HG03135 (cell line): ENCODE measurements around the gene LRRC4C.
A peak's percentile ranks its signal among the peaks of the same experiment; 100 is the strongest.

Experiments
- ATAC-seq: cut with Tn5 transposase; IDR thresholded peaks from one replicate; pipeline ENCODE4 v1.9.1; 2021; ENCODE audit warnings: mild to moderate bottlenecking, moderate library complexity; ENCODE audit not compliant: unreplicated experiment

Gene LRRC4C

GRCh38 chr11:40302669-40303068, 1156.8 kb downstream of the LRRC4C start:
- ATAC-seq: no peak

DNA sequence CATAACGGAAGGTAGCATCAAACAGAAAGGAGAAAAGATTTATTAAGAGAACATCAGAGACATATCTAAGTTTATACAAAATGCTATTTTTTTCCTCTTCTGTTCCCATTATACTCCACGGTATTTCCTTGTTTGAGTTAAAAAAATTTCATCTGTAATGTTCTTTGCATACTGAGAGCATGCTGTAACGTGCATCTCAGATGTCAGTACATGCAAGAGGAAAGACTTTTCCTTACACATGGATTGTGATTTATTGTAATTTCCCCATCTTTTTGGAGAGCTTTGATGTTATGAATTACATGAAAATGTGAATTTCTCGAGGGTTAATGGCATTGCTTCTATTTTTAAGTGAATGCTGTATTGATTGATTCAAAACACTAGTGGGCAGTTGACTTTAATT, 1164.0 kb downstream of the LRRC4C start:
- ATAC-seq: no peak

DNA sequence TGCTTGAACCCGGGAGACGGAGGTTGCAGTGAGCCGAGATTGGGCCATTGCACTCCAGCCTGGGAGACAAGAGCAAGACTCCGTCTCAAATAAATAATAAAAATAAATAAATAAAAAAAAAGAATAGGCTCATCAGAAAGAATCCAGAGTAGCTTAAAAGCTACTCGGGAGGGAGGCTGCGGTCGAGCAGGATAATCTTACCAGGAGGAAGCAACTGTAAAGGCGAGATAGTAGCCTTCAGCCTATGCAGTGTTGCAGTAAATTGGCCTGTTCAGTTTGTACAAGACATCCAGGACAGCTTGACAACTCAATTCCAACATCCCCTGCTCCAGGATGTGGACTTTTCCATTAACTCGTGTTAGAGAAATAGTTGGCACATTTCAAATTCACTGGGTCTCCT, 1164.7 kb downstream of the LRRC4C start:
- ATAC-seq: no peak

DNA sequence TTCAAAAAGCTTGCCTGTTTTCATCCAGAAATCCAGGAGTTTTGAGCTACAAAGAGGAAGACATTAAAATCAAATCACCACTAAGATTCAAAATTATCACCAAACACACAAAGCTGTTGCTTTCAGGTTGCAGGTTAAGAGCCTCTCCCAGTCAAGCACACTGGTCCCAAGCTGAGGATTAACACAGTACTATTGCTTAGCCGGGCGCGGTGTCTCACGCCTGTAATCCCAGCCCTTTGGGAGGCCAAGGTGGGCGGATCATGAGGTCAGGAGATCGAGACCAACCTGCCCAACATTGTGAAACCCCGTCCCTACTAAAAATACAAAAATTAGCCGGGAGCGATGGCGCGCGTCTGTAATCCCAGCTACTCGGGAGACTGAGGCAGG, 1165.1 kb downstream of the LRRC4C start:
- peak; percentile 10 for ATAC-seq

GRCh38 chr11:40293655-40294348, 1165.7 kb downstream of the LRRC4C start:
- peak; percentile 96 for ATAC-seq

DNA sequence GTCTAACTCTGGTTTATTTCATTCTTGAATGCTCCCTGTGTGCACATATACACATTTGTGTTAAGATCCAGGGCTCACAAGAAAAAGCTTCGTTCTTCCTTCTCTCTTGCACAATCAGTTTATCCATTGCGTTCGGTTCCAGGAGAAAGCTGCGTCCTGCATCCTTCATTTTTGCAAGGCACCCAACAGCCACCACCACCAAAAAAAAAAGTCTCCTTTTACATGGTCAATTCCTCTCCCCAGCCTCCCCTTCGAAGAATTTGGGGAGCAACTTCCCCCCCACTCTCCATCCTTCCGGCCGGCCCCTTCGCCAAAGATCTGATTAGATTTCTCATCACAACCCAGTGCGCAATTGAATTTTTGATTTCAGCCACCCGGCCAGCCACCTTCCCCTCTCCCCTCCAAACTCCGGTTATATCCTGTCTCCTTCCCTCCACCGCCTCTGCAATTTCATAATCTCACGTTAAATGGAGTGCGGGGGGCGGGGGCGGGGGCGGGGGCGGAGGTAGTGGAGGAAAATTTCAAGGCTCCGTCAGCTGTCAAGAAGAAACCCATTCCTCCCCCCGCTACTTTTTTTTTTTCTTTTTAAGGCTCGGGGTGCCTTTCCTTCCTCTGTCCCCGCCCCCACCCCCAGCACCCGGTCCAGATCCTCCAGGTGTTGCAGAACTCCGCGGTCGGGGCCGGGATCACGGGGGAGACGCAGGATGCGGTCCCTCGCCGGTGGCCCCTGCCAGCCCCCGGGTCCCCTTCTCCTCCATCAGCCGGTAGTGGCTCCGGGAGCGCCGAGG, 1166.5 kb downstream of the LRRC4C start:
- no peak for ATAC-seq

DNA sequence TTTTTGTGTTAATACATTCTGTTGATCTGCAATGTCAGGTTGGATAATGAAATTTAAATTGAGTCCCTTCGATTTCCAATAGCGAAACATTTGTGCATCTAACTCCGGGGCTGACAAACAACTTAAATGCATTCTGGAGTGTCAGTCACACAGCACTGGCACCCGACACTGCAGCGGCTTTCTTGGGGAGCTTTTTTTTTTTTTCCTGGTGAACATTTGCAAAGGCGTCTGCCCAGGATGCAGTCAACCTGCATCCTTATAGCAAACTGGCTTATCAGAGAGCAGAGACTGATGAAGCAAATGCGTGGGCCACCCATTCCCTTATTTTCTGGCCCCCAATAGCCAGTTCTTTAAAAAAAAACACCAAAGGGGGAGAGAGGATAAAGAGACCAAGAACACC, 1167.7 kb downstream of the LRRC4C start:
- ATAC-seq: no peak

DNA sequence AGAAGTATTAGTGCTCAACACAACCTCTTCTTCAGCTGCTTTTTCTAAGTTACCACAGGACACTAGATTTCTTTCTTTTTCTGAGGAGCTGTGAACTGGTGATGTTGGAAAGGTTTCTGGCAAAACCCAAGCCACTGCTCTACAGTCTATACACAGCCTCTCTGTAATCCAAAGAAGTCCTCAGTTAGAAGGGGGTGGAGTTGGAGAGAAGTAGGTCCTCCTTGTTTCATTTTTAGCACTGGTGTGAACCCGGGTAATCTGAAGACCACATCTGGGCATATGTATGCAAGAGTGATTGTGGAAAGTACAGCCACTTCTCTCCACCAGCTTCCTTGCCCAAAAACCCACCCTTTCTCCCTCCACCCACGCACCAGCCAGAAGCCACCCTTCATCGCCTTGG, 1168.1 kb downstream of the LRRC4C start:
- no peak for ATAC-seq

GRCh38 chr11:40290171-40290631, 1169.3 kb downstream of the LRRC4C start:
- no peak for ATAC-seq

DNA sequence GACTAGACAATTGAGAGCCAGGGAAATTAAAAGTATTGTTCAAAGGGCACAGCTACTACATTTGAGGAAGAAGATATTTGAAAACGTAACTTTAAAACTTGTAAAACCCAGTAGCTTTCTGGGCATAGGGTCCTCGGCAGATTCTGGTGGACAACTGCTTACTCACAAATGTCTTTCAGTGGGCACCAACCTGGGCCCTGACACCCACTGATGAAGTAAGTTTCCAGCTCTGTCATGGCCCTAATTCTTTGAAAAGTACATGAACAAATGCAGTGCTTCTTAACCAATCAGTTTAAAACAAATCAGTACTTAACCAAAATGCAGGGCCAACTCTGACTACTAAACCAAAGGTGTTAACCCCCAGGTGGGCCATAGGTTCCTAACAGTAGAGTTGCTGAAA, 1170.1 kb downstream of the LRRC4C start:
- ATAC-seq: no peak

GRCh38 chr11:40287916-40288803, 1171.3 kb downstream of the LRRC4C start:
- no peak for ATAC-seq

DNA sequence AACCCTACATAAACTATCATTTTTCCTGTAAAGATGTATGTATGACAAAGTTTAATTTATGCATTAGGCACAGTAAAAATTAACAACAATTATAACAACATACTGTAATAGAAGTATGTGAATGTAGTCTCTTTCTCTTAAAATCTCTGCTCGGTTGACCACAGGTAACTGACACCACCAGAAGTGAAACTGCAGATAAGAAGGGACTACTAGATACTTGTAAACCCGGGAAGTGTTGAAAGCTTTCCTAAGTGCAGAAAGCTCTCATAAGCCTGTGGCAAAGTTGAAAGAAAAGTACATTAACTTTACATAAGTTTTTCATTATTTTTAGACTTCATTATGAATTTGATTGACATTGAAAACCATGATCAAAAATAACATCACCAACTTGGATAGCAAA, 1173.3 kb downstream of the LRRC4C start:
- no peak for ATAC-seq

GRCh38 chr11:40285558-40285957, 1173.9 kb downstream of the LRRC4C start:
- no peak for ATAC-seq

GRCh38 chr11:40281052-40281580, 1178.3 kb downstream of the LRRC4C start:
- ATAC-seq: no peak

DNA sequence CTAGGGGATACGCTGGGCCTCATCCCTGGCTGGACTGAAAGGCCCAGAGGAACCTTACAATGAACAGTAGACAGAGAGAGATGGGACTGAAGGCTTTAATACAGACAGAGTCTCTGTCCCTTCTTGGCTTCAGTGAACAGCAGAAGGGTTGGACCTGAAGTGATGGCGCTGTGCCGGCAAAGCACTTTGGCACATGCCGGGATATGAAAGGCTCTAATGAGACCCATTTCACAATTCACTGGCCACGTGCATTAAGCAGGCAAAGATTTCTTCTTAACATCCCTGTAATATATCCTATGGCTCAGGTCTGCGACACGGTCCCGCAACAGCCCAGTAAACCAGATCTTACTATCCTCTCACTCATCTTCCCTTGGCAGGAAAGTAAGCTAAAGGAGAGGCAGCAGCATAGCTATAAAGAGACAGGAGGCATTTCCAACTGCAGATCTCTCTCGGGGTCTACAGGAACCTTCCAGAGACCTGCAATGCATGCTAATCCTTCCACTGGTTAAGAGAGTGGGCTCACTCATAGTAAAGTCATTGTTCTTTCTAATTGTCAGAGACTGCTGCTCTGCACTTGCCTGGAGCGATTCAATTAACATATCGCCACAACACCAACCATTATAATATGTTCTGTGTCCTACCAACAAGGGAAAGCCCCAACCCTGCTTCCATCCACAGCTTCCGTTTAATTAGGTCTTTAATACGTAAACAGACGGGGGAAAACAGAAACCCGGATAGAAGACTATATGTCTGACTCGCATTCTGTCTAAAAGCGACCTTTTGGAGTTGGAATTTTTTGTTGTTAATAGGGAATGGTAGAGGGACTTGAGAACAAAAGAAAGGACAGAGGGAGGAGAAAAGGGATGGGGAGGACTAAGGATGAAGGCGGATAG, 1179.0 kb downstream of the LRRC4C start:
- no peak for ATAC-seq

- no peak for ATAC-seq
Observed at GRCh38 chr11:40276960-40277359, 1182.5 kb downstream of the LRRC4C start.

DNA sequence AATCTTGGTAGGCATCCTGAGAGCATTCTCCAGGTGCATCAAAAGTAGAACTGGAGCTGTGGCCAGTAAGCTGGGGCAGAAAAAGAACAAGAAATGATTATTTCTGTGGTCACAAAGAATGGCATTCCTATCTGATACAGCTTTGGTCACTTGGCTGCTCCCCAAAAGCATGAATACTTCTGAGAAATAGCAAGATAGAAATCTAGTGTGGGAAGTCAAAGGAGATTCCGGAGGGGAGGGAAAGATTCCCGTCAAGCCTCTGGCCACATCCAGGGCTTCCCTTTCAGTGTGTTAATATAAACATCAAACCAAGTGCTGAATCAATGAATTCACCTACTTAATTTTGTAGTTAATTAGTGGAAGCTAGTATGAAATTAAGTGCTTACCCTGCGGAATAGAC, 1185.4 kb downstream of the LRRC4C start:
- ATAC-seq: no peak

- ATAC-seq: no peak
Observed at GRCh38 chr11:40273192-40273732, 1186.2 kb downstream of the LRRC4C start.

DNA sequence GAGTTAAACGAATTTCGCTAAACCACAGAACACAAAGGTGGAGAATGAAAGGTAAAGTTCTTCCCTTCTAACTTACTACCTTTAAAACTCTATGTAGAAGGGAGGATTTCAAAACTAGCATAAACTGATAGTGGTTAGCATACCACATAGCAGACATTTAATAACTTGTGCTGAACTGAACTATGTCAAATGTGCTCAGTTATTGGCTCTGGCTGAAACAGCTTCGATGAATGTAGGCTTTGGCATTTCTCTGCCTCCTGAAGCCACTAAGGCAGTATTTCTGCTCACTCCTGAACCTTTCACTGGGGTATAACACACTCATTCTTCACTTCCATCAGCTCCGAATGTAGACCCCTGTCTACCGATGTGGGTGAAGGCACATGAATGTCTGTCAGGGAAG, 1188.1 kb downstream of the LRRC4C start:
- ATAC-seq: no peak

GRCh38 chr11:40269865-40270264, 1189.6 kb downstream of the LRRC4C start:
- no peak for ATAC-seq
